ENCODE data around the gene USP6.

- no peak for TF ChIP-seq GATA2 (IDR thresholded peaks at IDR 0.05; ENCODE audit: low read depth, low read length)
- no peak for TF ChIP-seq GATA3 (IDR thresholded peaks at IDR 0.05; ENCODE audit: low read depth, low read length)
These were observed 5.5 kb downstream of the USP6 start for GRCh38 chr17:5121186-5121841.
